WTC11 (cell line): ENCODE data around the gene CCDC30. TPM values are rescaled to one million over a fixed set of nuclear protein-coding genes. Genes with fewer than 3 reads are reported as not detected.

ENCODE experiments used
- ATAC-seq: fragments of 200-7000 bp; cut with Tn5 transposase; 2 replicates; pipeline ENCODE4 v1.10.0; 2021; ENCODE audit warnings: mild to moderate bottlenecking, moderate library complexity
- CTCF ChIA-PET: fragments of 300-600 bp; sonication (Branson Sonifier 250); formaldehyde crosslinking; loops from one replicate; lab custom pipeline; 2021; ENCODE audit warnings: antibody characterized with exemption; lab: Charles Lee
- POLR2A ChIA-PET: fragments of 350-600 bp; sonication (Branson Sonifier 250); formaldehyde crosslinking; loops from one replicate; lab custom pipeline; 2021; ENCODE audit warnings: antibody characterized with exemption; lab: Charles Lee
- DNase-seq: peaks from one replicate; pipeline ENCODE4 v3.0.0; 2021; ENCODE audit warnings: low spot score
- H3K27ac Mint-ChIP-seq: 2 replicates; pipeline ENCODE4 v1.8.0; 2021; ENCODE audit warnings: mixed read lengths
- H3K27me3 Mint-ChIP-seq: 2 replicates; pipeline ENCODE4 v1.8.0; 2021; ENCODE audit warnings: low read depth, mild to moderate bottlenecking, moderate library complexity, mixed read lengths
- H3K36me3 Mint-ChIP-seq: 2 replicates; pipeline ENCODE4 v1.8.0; 2021; ENCODE audit warnings: mixed read lengths
- H3K4me1 Mint-ChIP-seq: 2 replicates; pipeline ENCODE4 v1.8.0; 2022; ENCODE audit warnings: mixed read lengths
- H3K4me3 Mint-ChIP-seq: 2 replicates; pipeline ENCODE4 v1.8.0; 2021; ENCODE audit warnings: mild to moderate bottlenecking, moderate library complexity, mixed read lengths
- H3K9me3 Mint-ChIP-seq: 2 replicates; pipeline ENCODE4 v1.8.0; 2021; ENCODE audit warnings: mixed read lengths
- ATF3 ChIP-seq: sonication (generic); formaldehyde crosslinking; conservative IDR thresholded peaks from 2 replicates; pipeline ENCODE4 v1.8.1; 2022; ENCODE audit warnings: mild to moderate bottlenecking, missing genetic modification reagents
- CBFB ChIP-seq: sonication (generic); formaldehyde crosslinking; IDR thresholded peaks from 2 replicates; pipeline ENCODE4 v1.8.1; 2022; ENCODE audit warnings: mild to moderate bottlenecking, low read depth, missing genetic modification reagents
- CDX4 ChIP-seq: fragments of 250-450 bp; sonication (Bioruptor Pico); IDR thresholded peaks from 2 replicates; pipeline ENCODE4 v1.9.0; 2021; ENCODE audit warnings: moderate library complexity, mild to moderate bottlenecking, inconsistent platforms, borderline replicate concordance
- CREB1 ChIP-seq: sonication (generic); formaldehyde crosslinking; IDR thresholded peaks from 2 replicates; pipeline ENCODE4 v1.8.0; 2023; ENCODE audit warnings: mild to moderate bottlenecking, missing genetic modification reagents
- ERG ChIP-seq: fragments of 250-450 bp; sonication (Bioruptor Pico); IDR thresholded peaks from 2 replicates; pipeline ENCODE4 v1.8.0; 2021; ENCODE audit warnings: mild to moderate bottlenecking
- ETV6 ChIP-seq: sonication (generic); formaldehyde crosslinking; IDR thresholded peaks from 2 replicates; pipeline ENCODE4 v1.8.1; 2022; ENCODE audit warnings: mild to moderate bottlenecking, missing genetic modification reagents
- FOXJ3 ChIP-seq: sonication (generic); formaldehyde crosslinking; IDR thresholded peaks from 2 replicates; pipeline ENCODE4 v1.9.0; 2021; ENCODE audit warnings: missing genetic modification reagents, mild to moderate bottlenecking, borderline replicate concordance
- IRF2 ChIP-seq: sonication (generic); formaldehyde crosslinking; IDR thresholded peaks from 2 replicates; pipeline ENCODE4 v1.8.0; 2022; ENCODE audit warnings: low read depth, missing genetic modification reagents, borderline replicate concordance
- NFYB ChIP-seq: sonication (generic); formaldehyde crosslinking; conservative IDR thresholded peaks from 2 replicates; pipeline ENCODE4 v1.8.0; 2022; ENCODE audit warnings: low read depth, missing genetic modification reagents
- NR1H2 ChIP-seq: sonication (generic); formaldehyde crosslinking; IDR thresholded peaks from 2 replicates; pipeline ENCODE4 v1.9.0; 2021; ENCODE audit warnings: mild to moderate bottlenecking, moderate library complexity, missing genetic modification reagents
- RORB ChIP-seq: fragments of 250-450 bp; sonication (Bioruptor Pico); IDR thresholded peaks from 2 replicates; pipeline ENCODE4 v1.9.0; 2021; ENCODE audit warnings: mild to moderate bottlenecking
- SOX15 ChIP-seq: fragments of 250-450 bp; sonication (Bioruptor Pico); IDR thresholded peaks from 2 replicates; pipeline ENCODE4 v1.9.0; 2021; ENCODE audit warnings: mild to moderate bottlenecking
- STAT6 ChIP-seq: sonication (generic); formaldehyde crosslinking; conservative IDR thresholded peaks from 2 replicates; pipeline ENCODE4 v1.8.1; 2023; ENCODE audit warnings: mild to moderate bottlenecking, low read depth, missing genetic modification reagents, moderate library complexity
- ZBTB21 ChIP-seq: sonication (generic); formaldehyde crosslinking; IDR thresholded peaks from 2 replicates; pipeline ENCODE4 v1.8.1; 2023; ENCODE audit warnings: mild to moderate bottlenecking, missing genetic modification reagents, borderline replicate concordance
- ZNF121 ChIP-seq: sonication (generic); formaldehyde crosslinking; IDR thresholded peaks from 2 replicates; pipeline ENCODE4 v1.8.0; 2023; ENCODE audit warnings: missing genetic modification reagents
- ZNF232 ChIP-seq: sonication (generic); formaldehyde crosslinking; IDR thresholded peaks from 2 replicates; pipeline ENCODE4 v1.8.0; 2022; ENCODE audit warnings: mild to moderate bottlenecking, missing genetic modification reagents
- ZNF317 ChIP-seq: sonication (generic); formaldehyde crosslinking; IDR thresholded peaks from 2 replicates; pipeline ENCODE4 v1.8.1; 2023; ENCODE audit warnings: low read depth, mild to moderate bottlenecking, moderate library complexity, missing genetic modification reagents, borderline replicate concordance
- ZNF396 ChIP-seq: fragments of 250-450 bp; sonication (Bioruptor Pico); IDR thresholded peaks from 2 replicates; pipeline ENCODE4 v1.8.0; 2021; ENCODE audit warnings: mild to moderate bottlenecking, moderate library complexity, borderline replicate concordance
- total RNA-seq: library from RNA; stranded (reverse); gene quantifications from 3 replicates; pipeline ENCODE4 v1.2.3, GENCODE V29; 2021
- TF ChIP-seq, protein P1 (sequence below): sonication (generic); formaldehyde crosslinking; IDR thresholded peaks from 2 replicates; pipeline ENCODE4 v1.8.1; 2023; ENCODE audit warnings: mild to moderate bottlenecking, moderate library complexity, missing genetic modification reagents
- TF ChIP-seq, protein P2 (sequence below): sonication (generic); formaldehyde crosslinking; IDR thresholded peaks from 2 replicates; pipeline ENCODE4 v1.8.0; 2023; ENCODE audit warnings: missing genetic modification reagents
- TF ChIP-seq, protein P3 (sequence below): sonication (generic); formaldehyde crosslinking; IDR thresholded peaks from 2 replicates; pipeline ENCODE4 v1.8.1; 2023; ENCODE audit warnings: mild to moderate bottlenecking, missing genetic modification reagents

CCDC30 gene
- total RNA-seq, 1 experiment from 2014 or later: 0.92 TPM

DNA sequence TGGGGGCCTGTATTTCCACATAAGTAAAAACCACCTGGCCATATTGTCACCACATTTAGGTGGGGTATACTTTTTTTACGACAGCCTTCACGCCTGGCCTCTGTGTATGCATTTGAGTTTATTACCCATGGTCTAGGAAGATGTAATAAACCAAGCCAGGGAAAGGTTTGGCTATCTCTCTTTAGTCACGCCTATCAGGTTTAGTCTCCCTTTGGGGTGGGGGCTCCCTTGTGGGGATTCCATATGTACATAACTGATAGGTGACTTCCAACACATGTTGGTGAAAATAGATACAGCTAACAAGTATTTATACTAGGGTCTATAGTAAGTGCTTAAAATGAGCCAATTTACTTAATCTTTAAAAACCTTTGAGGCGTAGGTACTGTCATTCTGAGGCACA lies 223.3 kb downstream of the CCDC30 start:
- Mint-ChIP-seq H3K27ac (no peak overlapping the region; the same call in 1 of the 2 replicates), H3K4me3 (peak overlapping the region; percentile 26; the same call in 1 of the 2 replicates), H3K36me3 (peaks cover 34% of the 10 kb centered on the region), H3K4me1 (peaks cover 75% of the 10 kb centered on the region), H3K9me3 (no peaks in the 10 kb centered on the region), H3K27me3 (no peaks in the 10 kb centered on the region; the same call in 1 of the 2 replicates)
- ChIA-PET POLR2A (no interaction called here), CTCF (no interaction called here)
- no peak for DNase-seq
- ATAC-seq: no peak
- TF ChIP-seq ZNF396 (CRISPR knock-in tag): no peak
- no peak for TF ChIP-seq FOXJ3 (CRISPR knock-in tag)
- no peak for TF ChIP-seq CBFB (CRISPR knock-in tag)
- TF ChIP-seq CDX4 (CRISPR knock-in tag): no peak
- TF ChIP-seq RORB (CRISPR knock-in tag): no peak
- TF ChIP-seq, protein P1, sequence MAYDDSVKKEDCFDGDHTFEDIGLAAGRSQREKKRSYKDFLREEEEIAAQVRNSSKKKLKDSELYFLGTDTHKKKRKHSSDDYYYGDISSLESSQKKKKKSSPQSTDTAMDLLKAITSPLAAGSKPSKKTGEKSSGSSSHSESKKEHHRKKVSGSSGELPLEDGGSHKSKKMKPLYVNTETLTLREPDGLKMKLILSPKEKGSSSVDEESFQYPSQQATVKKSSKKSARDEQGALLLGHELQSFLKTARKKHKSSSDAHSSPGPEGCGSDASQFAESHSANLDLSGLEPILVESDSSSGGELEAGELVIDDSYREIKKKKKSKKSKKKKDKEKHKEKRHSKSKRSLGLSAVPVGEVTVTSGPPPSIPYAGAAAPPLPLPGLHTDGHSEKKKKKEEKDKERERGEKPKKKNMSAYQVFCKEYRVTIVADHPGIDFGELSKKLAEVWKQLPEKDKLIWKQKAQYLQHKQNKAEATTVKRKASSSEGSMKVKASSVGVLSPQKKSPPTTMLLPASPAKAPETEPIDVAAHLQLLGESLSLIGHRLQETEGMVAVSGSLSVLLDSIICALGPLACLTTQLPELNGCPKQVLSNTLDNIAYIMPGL (CRISPR knock-in tag): no peak
- TF ChIP-seq ZNF317 (CRISPR knock-in tag): no peak
- TF ChIP-seq, protein P2, sequence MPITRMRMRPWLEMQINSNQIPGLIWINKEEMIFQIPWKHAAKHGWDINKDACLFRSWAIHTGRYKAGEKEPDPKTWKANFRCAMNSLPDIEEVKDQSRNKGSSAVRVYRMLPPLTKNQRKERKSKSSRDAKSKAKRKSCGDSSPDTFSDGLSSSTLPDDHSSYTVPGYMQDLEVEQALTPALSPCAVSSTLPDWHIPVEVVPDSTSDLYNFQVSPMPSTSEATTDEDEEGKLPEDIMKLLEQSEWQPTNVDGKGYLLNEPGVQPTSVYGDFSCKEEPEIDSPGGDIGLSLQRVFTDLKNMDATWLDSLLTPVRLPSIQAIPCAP (CRISPR knock-in tag): no peak

- Mint-ChIP-seq H3K27me3 (no peaks in the 10 kb centered on the region), H3K9me3 (no peaks in the 10 kb centered on the region), H3K4me3 (no peak overlapping the region), H3K36me3 (peaks cover 30% of the 10 kb centered on the region), H3K4me1 (peaks cover 75% of the 10 kb centered on the region), H3K27ac (no peak overlapping the region)
- ChIA-PET CTCF (interaction anchor here (1.3 to 1.5 kb wide), 3 partner anchors 50 to 67 kb away, joined by 4 to 5 read pairs (median 5); partner anchors contain the start of gene CLDN19), POLR2A (interaction anchor here (2.9 kb wide), 1 partner anchor 7 kb away, joined by 20 read pairs; the partner anchor contains the start of gene YBX1)
- no peak for ATAC-seq
- DNase-seq: no peak
- TF ChIP-seq NFYB (CRISPR knock-in tag) (no peak), NR1H2 (CRISPR knock-in tag) (no peak), SOX15 (CRISPR knock-in tag) (no peak), ZNF232 (CRISPR knock-in tag) (no peak), ATF3 (CRISPR knock-in tag) (no peak), CREB1 (CRISPR knock-in tag) (no peak), ZBTB21 (CRISPR knock-in tag) (no peak), ETV6 (CRISPR knock-in tag) (no peak), ZNF396 (CRISPR knock-in tag) (no peak), ZNF121 (CRISPR knock-in tag) (no peak), ERG (CRISPR knock-in tag) (no peak), IRF2 (CRISPR knock-in tag) (no peak), STAT6 (CRISPR knock-in tag) (no peak)
- TF ChIP-seq, protein P3, sequence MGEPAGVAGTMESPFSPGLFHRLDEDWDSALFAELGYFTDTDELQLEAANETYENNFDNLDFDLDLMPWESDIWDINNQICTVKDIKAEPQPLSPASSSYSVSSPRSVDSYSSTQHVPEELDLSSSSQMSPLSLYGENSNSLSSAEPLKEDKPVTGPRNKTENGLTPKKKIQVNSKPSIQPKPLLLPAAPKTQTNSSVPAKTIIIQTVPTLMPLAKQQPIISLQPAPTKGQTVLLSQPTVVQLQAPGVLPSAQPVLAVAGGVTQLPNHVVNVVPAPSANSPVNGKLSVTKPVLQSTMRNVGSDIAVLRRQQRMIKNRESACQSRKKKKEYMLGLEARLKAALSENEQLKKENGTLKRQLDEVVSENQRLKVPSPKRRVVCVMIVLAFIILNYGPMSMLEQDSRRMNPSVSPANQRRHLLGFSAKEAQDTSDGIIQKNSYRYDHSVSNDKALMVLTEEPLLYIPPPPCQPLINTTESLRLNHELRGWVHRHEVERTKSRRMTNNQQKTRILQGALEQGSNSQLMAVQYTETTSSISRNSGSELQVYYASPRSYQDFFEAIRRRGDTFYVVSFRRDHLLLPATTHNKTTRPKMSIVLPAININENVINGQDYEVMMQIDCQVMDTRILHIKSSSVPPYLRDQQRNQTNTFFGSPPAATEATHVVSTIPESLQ (CRISPR knock-in tag): no peak
- TF ChIP-seq, protein P1 (CRISPR knock-in tag): no peak
These were observed 226.8 kb downstream of the CCDC30 start for GRCh38 chr1:42689912-42690311.
